ENCODE data around the gene DPYD.

Gene DPYD

DNA sequence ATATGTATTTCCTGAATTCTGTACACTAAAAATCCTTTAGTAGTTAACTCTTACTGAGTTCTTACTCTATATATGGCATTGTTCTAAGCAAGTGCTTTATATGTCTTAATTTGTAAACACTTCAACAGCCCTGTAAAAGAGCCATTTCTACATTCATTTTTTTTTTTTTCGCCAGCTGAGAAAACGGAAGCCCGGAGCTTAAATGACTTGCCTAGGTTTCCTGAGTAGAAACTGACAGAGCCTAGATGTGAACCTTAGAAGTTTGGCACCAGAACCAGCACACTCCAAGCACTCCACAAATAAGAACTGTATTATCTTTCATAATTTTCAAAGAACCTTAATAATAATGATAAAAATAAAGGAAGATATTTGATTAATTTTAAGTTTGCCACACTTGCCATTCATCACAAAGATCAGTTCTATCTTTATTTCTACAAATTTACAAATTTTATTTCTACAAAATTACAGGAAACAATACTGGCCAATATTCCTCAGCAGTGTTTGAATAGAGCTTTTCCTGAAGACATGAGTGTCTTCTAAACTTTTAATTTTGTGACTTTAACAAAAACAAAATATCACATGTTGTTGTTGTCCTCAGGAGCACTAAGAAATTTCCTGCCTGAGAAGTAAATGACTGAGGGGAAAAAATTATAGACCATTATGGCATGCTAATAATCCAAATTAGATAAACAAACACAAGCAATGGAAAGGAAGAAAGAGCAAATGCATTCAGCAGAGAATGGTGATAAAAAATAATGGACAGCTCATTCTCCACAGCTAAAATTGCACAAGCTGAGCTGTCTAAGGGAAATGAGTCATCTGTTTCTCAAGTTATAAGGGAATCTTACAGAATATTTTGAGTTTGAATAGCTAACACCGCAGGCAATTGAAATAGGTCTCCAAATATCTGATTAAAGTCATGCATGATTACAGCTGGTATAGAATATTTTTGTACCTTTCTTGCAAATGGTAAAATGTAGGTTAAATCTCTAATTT is 71.2 kb downstream of the DPYD start:
- in situ Hi-C loops (cut with HindIII; ENCODE audit: low sequenced_read_pairs): no loop called here
- TF ChIP-seq, protein P1, sequence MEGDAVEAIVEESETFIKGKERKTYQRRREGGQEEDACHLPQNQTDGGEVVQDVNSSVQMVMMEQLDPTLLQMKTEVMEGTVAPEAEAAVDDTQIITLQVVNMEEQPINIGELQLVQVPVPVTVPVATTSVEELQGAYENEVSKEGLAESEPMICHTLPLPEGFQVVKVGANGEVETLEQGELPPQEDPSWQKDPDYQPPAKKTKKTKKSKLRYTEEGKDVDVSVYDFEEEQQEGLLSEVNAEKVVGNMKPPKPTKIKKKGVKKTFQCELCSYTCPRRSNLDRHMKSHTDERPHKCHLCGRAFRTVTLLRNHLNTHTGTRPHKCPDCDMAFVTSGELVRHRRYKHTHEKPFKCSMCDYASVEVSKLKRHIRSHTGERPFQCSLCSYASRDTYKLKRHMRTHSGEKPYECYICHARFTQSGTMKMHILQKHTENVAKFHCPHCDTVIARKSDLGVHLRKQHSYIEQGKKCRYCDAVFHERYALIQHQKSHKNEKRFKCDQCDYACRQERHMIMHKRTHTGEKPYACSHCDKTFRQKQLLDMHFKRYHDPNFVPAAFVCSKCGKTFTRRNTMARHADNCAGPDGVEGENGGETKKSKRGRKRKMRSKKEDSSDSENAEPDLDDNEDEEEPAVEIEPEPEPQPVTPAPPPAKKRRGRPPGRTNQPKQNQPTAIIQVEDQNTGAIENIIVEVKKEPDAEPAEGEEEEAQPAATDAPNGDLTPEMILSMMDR (IDR thresholded peaks at IDR 0.05; ENCODE audit: low read depth, low read length): no peak
- no peak overlapping the region for H3K4me3 ChIP-seq (ENCODE audit: low read depth, low read length)
- peak; percentile 80 for DNase-seq (ENCODE audit: low read depth, low spot score)

- H3K4me3 ChIP-seq (ENCODE audit: low read depth, low read length): no peak overlapping the region
- in situ Hi-C loops (cut with HindIII; ENCODE audit: low sequenced_read_pairs): no loop called here
- TF ChIP-seq, protein P1 (IDR thresholded peaks at IDR 0.05; ENCODE audit: low read depth, low read length): no peak
- no peak for DNase-seq (ENCODE audit: low read depth, low spot score)
These were observed 75.0 kb downstream of the DPYD start for GRCh38 chr1:97845805-97846204.

GRCh38 chr1:97844552-97845089 is 76.2 kb downstream of the DPYD start:
- DNase-seq (ENCODE audit: low read depth, low spot score): no peak
- H3K4me3 ChIP-seq (ENCODE audit: low read depth, low read length): no peak overlapping the region
- TF ChIP-seq, protein P1 (IDR thresholded peaks at IDR 0.05; ENCODE audit: low read depth, low read length): no peak
- in situ Hi-C loops (cut with HindIII; ENCODE audit: low sequenced_read_pairs): no loop called here

DNA sequence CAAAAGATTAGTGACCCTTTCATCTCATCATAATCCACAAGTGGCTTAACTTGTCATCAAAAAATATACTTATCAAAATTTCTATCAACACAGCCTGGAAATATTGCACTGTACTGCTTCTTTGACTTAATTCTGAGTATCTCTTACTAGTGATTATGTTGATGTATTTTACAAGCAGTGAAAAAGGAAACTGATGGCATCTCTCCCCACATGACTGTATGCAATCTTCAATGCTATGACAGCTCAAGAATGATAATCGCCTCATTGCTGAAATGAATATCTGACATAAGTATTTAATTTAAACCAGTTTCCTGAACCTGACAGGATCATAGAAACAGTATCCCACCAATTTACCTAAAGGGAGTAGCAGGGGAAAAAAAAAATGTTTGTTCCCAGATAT is 79.5 kb downstream of the DPYD start:
- TF ChIP-seq, protein P1 (IDR thresholded peaks at IDR 0.05; ENCODE audit: low read depth, low read length): no peak
- H3K4me3 ChIP-seq (ENCODE audit: low read depth, low read length): no peak overlapping the region
- in situ Hi-C loops (cut with HindIII; ENCODE audit: low sequenced_read_pairs): no loop called here
- no peak for DNase-seq (ENCODE audit: low read depth, low spot score)

- H3K4me3 ChIP-seq (ENCODE audit: low read depth, low read length): no peak overlapping the region
- in situ Hi-C loops (cut with HindIII; ENCODE audit: low sequenced_read_pairs): no loop called here
- TF ChIP-seq, protein P1 (IDR thresholded peaks at IDR 0.05; ENCODE audit: low read depth, low read length): no peak
- DNase-seq (ENCODE audit: low read depth, low spot score): no peak
These were observed 83.7 kb downstream of the DPYD start for GRCh38 chr1:97837161-97837560.

GRCh38 chr1:97834899-97835298 is 85.9 kb downstream of the DPYD start:
- in situ Hi-C loops (cut with HindIII; ENCODE audit: low sequenced_read_pairs): no loop called here
- DNase-seq (ENCODE audit: low read depth, low spot score): no peak
- no peak overlapping the region for H3K4me3 ChIP-seq (ENCODE audit: low read depth, low read length)
- TF ChIP-seq, protein P1 (IDR thresholded peaks at IDR 0.05; ENCODE audit: low read depth, low read length): no peak
